ENCODE measurements around the gene CCN5.
A peak's percentile ranks its signal among the peaks of the same experiment; 100 is the strongest.
"Not testable (repeated sequence)": the region's sequence is repeated elsewhere in the genome, so short reads cannot be mapped to it uniquely, and the experiment has no call there.

The CCN5 gene

GRCh38 chr20:44695295-44695673, 19.9 kb upstream of the CCN5 start:
- DNase-seq (ENCODE audit: low read depth) = no peak

- DNase-seq (ENCODE audit: low read depth) = peak; percentile 87
Measured at GRCh38 chr20:44695674-44696300, 19.4 kb upstream of the CCN5 start.

- DNase-seq (ENCODE audit: low read depth) = no peak
Measured at GRCh38 chr20:44696315-44696714, 18.9 kb upstream of the CCN5 start.

GRCh38 chr20:44697041-44697440, 18.1 kb upstream of the CCN5 start:
- not testable (repeated sequence) for DNase-seq (ENCODE audit: low read depth)

GRCh38 chr20:44698351-44698750, 16.8 kb upstream of the CCN5 start:
- DNase-seq (ENCODE audit: low read depth) = peak; percentile 57

GRCh38 chr20:44700306-44700705, 14.9 kb upstream of the CCN5 start:
- no peak for DNase-seq (ENCODE audit: low read depth)

- peak; percentile 51 for DNase-seq (ENCODE audit: low read depth)
Measured at GRCh38 chr20:44701118-44701857, 13.9 kb upstream of the CCN5 start.

GRCh38 chr20:44701858-44702256, 13.3 kb upstream of the CCN5 start:
- DNase-seq (ENCODE audit: low read depth) = no peak

- DNase-seq (ENCODE audit: low read depth) = peak; percentile 89
Measured at GRCh38 chr20:44702776-44703175, 12.4 kb upstream of the CCN5 start.

- DNase-seq (ENCODE audit: low read depth) = no peak
Measured at GRCh38 chr20:44703183-44703925, 11.8 kb upstream of the CCN5 start.

GRCh38 chr20:44703956-44704488, 11.1 kb upstream of the CCN5 start:
- DNase-seq (ENCODE audit: low read depth) = no peak

- peak; percentile 82 for DNase-seq (ENCODE audit: low read depth)
Measured at GRCh38 chr20:44704551-44704971, 10.6 kb upstream of the CCN5 start.

- no peak for DNase-seq (ENCODE audit: low read depth)
Measured at GRCh38 chr20:44705364-44706094, 9.6 kb upstream of the CCN5 start.

- DNase-seq (ENCODE audit: low read depth) = peak; percentile 71
Measured at GRCh38 chr20:44706301-44707017, 8.7 kb upstream of the CCN5 start.

- peak; percentile 40 for DNase-seq (ENCODE audit: low read depth)
Measured at GRCh38 chr20:44707018-44707579, 8.1 kb upstream of the CCN5 start.

- no peak for DNase-seq (ENCODE audit: low read depth)
Measured at GRCh38 chr20:44709380-44709779, 5.8 kb upstream of the CCN5 start.

GRCh38 chr20:44709797-44710196, 5.4 kb upstream of the CCN5 start:
- no peak for DNase-seq (ENCODE audit: low read depth)

GRCh38 chr20:44711237-44711636, 3.9 kb upstream of the CCN5 start:
- DNase-seq (ENCODE audit: low read depth) = peak; percentile 35

GRCh38 chr20:44714102-44714700, 968 bp upstream of the CCN5 start:
- no peak for DNase-seq (ENCODE audit: low read depth)

GRCh38 chr20:44715499-44716308, 535 bp downstream of the CCN5 start:
- DNase-seq (ENCODE audit: low read depth) = no peak

All from EH (cell line).